GM12874 (cell line): Measurements from ENCODE around the gene NUP58.

ENCODE experiments used
- TF ChIP-seq, protein P1 (sequence below): IDR thresholded peaks from 2 replicates; pipeline ENCODE4 v1.5.1; 2011; ENCODE audit warnings: low read depth, mild to moderate bottlenecking, control low read depth, low read length, moderate library complexity; ENCODE audit not compliant: insufficient read depth

The NUP58 gene

GRCh38 chr13:25345576-25345975 is 44.2 kb downstream of the NUP58 start:
- TF ChIP-seq, protein P1, sequence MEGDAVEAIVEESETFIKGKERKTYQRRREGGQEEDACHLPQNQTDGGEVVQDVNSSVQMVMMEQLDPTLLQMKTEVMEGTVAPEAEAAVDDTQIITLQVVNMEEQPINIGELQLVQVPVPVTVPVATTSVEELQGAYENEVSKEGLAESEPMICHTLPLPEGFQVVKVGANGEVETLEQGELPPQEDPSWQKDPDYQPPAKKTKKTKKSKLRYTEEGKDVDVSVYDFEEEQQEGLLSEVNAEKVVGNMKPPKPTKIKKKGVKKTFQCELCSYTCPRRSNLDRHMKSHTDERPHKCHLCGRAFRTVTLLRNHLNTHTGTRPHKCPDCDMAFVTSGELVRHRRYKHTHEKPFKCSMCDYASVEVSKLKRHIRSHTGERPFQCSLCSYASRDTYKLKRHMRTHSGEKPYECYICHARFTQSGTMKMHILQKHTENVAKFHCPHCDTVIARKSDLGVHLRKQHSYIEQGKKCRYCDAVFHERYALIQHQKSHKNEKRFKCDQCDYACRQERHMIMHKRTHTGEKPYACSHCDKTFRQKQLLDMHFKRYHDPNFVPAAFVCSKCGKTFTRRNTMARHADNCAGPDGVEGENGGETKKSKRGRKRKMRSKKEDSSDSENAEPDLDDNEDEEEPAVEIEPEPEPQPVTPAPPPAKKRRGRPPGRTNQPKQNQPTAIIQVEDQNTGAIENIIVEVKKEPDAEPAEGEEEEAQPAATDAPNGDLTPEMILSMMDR, result no peak

GRCh38 chr13:25347151-25347550 is 45.7 kb downstream of the NUP58 start:
- TF ChIP-seq, protein P1, result no peak

DNA sequence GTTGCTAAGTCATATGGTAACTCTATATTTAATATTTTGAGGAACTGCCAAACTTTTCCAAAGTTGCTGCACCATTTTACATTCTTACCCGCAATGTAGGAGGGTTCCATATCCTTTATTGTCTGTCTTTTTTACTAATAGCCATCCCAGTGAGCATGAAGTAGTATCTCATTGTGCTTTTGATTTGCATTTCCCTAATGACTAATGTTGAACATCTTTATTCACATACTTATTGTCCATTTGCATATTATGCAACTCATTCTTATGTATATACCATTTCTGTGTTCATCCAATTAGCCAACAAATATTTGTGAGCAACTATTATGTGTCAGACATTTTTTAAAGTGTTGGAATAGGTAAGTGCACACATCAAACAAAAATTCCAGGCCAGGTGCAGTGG is 50.0 kb downstream of the NUP58 start:
- TF ChIP-seq, protein P1, result no peak

- TF ChIP-seq, protein P1, result no peak
These were observed 50.8 kb downstream of the NUP58 start for GRCh38 chr13:25352230-25352629.

GRCh38 chr13:25352806-25353205 is 51.4 kb downstream of the NUP58 start:
- TF ChIP-seq, protein P1, result no peak

- TF ChIP-seq, protein P1, result no peak
These were observed 51.9 kb downstream of the NUP58 start for GRCh38 chr13:25353344-25353743.

GRCh38 chr13:25354377-25354776 is 53.0 kb downstream of the NUP58 start:
- TF ChIP-seq, protein P1, result no peak
